Stimulated activated CD4-positive, alpha-beta T cell treated with anti-CD3 and anti-CD28 coated beads, Interleukin-4, amount 100 ng/mL, for 4 hours (primary cell): ENCODE results near the gene CCDC28A.
"Not testable (repeated sequence)": the region's sequence is repeated elsewhere in the genome, so short reads cannot be mapped to it uniquely, and the experiment has no call there.

Experiments
- DNase-seq, 2 experiments: peaks; one replicate each; pipeline ENCODE4 v3.0.0-alpha.2; 2020

Gene CCDC28A

DNA sequence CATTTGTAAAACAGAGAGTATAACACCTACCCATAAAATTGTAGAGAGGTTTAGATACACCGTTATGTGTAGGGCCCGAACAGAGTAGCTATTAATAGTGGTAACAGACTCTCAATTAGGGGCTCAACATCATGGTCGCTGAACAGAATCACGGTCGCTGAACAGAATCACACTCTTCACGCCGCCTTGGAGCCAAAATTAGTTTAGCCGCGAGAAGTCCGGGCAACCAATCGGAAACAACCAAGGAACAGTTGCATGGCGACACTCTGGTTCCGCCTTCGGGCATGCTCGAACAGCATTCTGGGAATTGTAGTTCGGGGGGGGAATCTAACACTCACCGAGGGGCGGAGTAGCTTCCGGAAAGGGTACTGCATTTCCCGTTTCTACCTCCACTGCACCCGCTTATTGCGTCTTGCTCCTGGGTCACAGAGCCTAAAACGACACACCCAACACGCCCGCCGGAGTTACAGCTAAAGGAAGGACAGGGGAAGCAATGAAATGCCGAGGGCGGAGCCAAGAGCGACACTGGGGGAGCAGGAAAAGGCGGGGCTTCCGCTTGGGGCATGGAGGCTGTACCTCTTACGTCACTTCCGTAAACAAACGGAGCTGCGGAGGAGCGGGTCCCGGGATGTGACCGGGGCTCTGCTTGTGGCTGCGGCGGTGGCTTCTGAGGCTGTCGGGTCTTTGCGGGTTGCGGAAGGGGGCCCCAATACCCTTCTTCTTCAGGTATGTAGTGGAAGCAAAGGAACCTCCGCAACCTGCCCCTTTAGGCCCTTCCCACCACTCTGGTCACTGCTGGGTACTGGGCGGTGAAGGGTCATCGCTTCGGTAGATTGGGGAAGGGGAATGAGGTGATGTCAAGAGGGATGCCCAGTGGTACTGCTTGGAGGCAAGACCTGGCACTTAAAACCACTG, at the start of gene CCDC28A:
Gene CCDC28A, plus strand, starts transcription at position 593 of the 915 bp plus-strand sequence. CDS start 2,352 bp downstream, outside the sequence.
- DNase-seq = peak; percentile 84 to 90

DNA sequence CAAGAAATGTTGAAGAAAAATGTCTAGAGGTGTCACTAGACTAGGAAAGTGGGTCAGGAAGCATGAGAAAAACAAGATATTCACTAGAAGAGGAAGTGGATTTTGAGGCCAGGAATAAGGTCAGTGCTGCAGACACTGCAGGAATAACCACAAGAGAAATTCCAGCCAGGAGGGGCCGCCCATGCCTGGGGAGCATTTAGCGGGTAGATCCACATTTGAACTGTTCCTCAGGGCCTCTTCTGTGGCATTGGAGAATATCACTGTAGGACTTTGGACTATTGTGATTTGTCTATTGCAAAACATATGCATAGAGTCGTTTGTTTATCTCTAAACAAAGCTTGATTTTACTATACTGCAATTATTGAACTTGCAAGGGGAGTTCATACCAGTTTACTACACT, 49.6 kb upstream of the CCDC28A start:
- DNase-seq = no peak

DNA sequence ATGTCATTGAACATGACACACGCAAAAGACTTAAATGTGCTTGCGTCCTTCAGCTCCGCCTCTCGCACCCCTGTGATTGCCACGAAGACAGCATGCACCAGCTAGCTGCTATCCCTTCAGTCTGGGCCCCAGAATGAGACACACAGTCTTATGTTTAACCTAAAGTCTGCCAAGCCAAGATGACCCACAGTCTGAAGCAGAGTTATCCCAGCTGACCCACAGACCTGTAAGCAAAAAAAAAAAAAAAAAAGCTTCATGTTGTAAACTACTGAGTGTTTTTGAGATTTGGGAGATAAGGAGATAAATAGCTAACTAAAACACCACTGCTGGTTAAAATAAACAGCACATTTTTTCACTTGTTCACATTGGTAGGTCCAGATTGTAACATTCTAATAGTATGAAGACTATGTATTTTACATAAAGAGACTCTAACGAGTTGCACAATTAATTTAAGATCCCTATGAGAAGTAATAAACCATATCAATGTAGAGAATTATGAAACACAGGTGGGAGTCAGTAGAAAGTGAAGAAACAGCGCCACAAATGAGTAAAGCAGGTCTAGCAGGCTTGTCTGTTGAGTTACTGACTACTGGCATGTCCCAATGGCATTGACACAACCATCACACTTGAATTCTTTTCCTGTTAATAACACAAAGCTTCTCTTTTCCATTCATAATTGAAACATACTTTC, 47.4 kb upstream of the CCDC28A start:
- DNase-seq = no peak

DNA sequence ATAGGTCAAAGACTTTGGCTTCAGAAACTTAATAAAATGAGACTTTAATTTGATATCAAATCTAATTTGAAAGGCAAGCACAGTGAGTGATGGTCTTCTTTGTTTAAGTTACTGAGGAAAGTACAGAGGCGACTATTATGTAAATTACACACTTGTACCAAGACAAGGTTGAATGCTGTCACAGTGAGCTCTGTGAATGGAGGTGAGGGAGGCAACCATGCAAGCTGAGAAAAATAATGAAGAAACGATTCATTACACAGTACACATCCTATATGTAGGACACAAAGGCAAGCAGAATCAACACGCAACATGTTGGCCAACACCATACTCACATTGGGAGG, 46.8 kb upstream of the CCDC28A start:
- no peak for DNase-seq

DNA sequence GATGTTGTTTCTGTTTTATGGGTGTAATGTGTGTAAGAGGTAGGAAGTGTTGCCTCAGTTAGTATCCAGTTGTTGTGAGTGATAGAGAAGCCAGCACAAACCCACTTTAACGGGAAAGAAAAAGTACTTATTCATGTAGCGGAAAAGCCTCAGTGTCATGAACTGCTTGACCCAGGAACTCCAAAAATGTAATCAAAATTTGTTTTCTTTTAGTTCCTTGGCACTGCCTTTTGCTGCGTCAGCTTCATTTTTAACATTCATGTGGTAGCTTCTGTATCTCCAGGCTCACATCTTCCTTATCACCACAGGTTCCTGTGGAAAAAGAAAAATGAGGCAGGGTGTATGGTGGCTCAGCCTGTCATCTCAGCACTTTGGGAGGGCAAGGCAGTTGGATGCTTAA, 46.4 kb upstream of the CCDC28A start:
- no peak for DNase-seq

DNA sequence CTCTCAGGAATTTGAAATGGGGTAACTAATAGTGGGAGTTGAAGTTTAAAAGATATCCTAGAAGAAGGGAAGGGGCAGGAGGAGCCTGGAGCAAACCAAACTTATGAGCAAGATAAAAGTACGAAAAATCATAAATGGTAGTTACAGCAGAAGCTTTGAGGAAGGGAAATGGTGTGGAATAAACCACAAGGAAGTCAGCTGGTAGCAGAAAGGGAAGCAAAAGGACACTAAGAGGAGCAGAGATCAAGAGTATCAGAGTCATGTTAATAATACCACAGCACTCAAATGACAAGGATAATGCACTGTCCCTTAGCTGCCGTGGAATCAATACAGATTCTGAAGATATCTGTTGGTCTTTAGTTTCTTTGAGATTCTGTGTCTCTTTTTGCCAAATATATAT, 44.9 kb upstream of the CCDC28A start:
- no peak for DNase-seq

DNA sequence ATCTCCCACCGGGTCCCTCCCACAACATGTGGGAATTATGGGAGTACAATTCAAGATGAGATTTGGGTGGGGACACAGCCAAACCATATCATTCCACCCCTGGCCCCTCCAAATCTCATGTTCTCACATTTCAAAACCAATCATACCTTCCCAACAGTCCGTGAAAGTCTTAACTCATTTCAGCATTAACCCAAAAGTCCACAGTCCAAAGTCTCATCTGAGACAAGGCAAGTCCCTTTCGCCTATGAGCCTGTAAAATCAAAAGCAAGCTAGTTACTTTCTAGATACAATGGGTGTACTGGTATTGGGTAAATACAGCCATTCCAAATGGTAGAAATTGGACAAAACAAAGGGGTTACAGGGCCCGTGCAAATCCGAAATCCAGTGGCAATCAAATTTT, 43.5 kb upstream of the CCDC28A start:
- DNase-seq = not testable (repeated sequence)

DNA sequence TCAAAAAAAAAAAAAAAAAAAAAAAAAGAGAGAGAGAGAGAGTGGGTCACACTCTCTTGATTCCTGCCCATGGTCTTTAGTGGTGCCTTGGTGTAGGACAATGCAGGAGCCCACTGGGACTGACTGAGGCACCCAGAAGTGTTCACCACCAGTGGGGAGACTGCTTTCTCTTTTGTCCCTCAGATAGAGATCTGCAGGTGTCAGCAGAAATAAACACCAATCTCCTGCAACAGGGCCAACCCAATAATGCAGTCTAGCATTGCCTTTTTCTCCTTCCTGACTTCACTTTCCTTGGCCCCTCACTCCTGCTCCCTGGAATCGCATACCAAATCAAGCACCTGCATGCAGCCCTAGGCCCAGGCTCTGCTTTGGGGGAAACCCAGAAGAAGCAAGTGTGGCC, 39.0 kb upstream of the CCDC28A start:
- DNase-seq = no peak

DNA sequence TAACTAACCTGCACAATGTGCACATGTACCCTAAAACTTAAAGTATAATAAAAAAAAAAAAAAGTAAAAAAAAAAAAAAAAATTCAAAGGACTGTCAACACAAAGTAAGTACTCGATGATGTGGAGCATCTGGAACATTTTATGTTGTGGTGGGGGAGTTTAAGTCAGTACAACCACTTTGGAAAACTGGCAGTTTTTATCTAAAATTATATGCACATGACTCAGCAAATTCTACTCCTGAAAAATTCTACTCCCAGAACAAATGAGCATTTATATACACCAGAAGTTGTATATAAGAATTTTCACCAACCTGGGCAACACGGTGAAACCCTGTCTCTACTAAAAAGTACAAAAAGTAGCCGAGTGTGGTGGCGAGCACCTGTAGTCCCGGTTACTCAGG, 36.9 kb upstream of the CCDC28A start:
- DNase-seq = no peak

DNA sequence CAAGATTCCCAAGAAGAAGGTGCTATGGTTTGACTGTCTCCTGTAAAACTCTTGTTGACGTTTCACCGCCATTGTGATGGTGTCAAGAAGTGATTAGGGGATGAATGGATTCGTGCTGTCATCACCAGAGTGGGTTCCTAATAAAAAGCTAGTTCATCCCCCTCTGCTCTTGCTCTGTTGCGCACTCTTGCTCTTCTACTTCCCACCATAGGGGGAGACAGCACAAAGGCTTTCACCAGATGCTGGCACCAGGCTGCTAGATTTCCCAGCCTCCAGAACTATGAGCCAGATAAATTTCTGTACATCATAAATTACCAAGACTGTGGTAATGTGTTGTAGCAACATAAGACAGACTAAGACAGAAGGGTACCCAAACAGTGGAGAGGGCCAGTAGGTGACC, 21.6 kb upstream of the CCDC28A start:
- no peak for DNase-seq

DNA sequence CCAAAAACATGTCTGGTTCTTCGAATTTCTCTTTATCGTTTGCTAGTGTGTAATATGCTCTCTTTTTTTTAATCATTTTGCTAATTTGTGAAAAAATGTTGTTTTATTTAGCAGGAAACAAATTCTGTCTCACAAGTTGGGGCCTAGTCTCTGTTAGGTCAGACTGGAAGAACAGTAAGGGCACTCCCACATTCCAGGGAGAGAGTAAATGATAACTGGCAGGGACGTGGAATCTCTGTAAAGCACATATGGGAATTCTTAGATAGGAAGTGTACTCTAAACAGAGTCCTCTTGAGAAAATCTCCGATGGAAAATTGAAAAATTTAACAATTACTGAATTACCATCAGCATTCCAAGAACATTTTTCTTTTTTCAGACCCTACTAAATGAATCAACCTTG, 16.4 kb upstream of the CCDC28A start:
- no peak for DNase-seq

DNA sequence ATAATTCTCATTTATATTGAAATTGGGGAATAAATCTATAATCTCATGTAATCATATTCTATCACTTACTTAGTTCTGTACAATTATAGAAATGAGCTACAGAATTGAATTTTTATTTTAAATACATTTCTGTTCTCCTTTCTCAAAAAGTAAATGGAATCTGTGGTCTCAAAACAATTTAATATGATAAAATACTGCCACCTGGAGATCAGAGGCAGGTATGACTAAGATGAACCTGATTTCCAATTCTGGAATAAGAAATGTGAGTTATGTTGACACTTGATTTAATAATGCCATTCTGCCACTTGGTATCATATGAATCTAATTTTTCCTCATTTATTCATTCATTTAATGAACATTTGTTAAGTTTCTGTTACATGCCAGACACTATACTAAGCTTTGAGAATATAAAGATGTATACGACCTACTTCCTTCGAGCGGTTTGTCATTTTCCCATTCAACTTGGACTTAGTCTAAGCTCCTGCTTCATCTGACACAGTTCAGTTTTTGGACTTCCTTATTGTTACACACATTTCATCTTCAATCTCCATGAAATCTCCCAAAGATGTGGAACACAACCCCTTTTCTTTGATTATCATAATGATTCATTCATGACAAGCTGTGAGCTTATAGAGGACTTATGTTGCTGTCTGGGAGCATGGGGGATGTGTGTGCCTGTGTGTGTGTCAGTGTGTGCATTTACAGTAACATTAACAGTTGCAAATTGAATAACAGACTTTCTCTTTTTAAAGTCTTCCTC, 7.5 kb upstream of the CCDC28A start:
- DNase-seq = no peak

DNA sequence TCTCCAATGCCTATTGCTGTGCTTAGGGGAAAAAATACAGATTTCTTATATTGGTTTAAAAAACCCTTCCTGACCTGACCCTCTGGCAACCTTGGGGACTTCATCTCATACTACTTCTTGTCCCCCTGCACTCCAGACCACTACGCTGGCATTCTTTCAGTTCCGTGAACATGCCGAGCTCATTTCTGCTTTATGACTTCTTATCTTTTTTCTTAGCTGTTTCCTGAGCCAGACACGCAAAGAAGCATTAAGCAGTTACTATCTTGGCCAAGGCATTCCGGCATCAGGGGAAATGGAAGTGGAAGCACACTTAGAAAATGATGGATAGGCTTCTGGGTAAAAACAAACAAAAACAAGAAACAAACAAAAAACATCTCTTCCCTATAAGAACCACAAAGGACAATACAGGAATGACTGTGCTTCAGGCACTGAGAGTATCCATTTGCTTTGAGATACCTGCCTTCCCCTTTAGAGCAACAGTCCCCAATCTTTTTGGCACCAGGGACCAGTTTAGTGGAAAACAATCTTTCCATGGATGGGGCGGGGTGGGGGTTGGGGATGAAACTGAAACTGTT, 4.4 kb upstream of the CCDC28A start:
- DNase-seq = no peak

DNA sequence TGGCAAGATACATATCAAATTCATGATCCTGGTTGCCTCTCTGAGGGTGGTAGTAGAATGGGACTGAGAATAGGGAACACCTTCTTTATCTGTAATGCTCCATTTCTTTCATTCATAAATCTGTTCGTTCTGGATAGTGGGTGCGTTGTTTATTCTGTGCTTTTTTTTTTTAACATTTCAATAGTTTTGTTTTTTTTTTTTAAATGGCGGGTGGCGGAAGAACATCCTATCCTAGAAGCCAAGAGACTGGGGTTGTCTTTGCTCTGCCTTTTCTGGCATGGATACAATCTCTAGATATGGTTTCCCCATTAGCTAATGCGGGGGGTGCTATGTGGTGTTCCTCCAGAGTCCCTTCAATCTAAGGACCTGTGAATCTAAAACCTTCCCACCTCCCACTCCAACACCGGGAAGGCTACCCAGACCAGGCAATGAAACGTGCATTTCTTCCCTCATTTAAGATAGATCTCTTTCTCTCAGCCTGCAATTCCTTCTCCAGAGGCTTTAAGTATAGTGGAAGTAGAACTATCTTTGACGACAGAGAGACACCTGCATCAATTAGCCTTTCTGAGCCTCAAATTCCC, 883 bp upstream of the CCDC28A start:
- no peak for DNase-seq

DNA sequence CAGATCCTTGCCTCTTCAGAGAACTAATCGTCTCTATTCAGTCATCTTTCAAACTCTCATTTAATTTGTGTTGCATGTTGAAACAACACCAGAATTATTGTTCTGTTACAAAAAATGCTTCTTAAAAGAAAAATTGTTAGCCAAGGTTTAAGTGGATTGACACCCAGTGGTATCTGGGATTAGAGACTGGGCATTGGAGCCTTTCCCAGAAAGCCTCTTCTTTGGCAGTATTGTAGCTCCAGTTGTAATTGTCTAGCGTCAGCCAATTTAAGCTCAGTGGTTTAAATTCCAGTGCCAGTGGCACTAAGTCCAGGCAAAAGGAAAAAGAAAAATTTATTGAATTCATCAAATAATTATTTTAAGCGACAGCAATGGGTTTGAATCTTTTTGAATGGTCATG, 801 bp downstream of the CCDC28A start:
- DNase-seq = no peak

DNA sequence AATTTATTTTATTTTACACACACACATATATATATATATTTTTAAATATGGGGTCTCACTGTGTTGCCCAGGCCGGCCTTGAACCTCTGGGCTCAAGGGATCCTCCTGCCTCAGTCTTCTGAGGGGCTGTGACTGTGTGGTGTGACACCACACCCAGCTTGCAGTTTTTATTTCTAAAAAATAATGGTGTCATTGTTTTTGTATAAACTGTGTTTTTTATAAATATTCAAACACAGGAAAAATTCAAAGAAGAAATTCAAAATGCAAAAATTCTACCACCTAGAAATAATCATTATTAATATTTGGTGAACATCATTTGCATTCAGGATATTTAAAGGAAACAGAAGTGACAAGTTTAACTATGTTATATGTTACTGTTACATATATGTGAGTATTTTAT, 3.1 kb downstream of the CCDC28A start:
- DNase-seq = no peak

DNA sequence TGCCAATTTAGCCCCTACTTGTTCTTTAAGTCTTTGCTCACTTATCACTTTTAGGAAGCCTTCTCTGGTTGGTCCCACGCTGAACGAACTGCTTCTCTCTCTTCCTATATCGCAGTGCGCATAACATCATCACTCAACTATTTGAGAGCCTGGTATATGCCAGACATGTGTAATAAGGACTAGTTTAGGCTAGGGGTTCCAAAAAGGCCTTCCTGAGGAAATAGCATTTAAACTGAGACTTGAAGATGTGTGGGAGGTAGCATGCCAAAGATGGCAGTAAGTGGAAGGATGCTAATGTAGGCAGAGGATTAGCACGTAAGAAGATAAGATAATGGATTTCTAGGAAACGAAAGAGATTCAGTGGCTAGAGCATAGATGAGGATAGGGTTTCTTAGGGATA, 4.8 kb downstream of the CCDC28A start:
- DNase-seq = no peak

DNA sequence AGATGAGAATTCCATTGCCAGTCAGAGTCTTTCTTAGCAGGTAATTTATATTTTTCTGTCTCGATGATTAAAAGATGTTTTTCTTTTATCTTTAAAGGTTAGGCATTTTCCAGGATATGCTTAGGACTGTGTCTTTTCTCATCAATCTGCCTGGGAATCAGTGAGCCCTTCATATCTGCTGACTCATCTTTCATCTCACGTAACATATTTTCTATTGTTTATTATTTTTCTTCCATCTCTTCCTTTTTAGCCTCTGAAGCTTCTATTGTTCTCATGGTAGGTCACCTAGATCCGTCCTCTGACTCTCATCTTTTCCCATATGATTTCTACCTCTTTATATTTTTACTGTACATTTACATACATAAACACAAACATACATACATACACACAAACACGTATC, 8.7 kb downstream of the CCDC28A start:
- no peak for DNase-seq

DNA sequence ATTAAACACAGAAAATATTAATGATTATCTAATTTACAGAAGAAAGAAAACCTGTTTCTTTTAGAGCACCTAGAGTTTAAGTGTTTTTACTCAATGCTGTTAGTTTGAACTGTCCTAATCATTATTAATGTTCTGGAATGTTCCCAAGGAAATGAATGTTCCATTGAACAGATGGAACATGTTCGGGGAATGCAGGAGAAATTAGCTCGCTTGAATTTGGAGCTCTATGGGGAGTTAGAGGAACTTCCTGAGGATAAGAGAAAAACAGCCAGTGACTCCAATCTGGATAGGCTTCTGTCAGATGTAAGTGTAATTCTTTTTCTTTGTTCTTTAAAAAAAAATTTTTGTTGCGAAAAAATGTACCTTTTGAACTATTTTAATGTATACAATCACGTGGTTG, 11.5 kb downstream of the CCDC28A start:
- no peak for DNase-seq

DNA sequence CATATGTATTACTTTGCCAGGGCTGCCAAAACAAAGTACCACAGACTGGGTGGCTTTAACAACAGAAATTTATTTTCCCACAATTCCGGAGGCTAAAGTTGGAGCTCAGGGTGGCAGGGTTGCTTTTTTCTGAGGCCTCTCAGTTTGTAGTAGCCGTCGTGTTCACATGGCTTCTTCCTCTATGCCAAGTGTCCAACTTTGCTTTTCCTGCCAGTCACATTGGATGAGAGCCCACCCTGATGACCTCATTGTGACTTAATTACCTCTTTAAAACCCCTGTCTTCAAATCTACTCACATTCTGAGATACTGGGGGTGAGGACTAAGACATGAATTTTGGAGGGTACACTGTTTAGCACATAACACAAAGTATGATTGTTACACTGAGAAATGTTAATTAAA, 12.4 kb downstream of the CCDC28A start:
- no peak for DNase-seq

DNA sequence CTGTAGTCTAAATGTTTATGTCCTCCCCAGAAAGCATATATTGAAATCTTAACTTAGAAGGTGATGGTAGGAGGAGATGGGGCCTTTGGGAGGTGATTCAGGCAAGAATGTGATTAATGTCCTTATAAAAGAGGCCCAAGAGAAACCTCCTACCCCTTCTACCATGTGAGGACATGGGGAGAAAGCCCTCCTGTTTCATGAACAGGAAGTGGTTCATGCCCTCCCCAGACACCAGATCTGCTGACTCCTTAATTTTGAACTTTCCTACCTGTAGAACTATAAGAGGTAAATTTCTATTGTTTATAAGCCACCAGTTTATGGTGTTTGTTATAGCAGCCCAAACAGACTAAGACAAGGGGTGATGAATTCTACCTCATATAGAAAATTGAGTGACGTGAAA, 13.6 kb downstream of the CCDC28A start:
- DNase-seq = no peak

DNA sequence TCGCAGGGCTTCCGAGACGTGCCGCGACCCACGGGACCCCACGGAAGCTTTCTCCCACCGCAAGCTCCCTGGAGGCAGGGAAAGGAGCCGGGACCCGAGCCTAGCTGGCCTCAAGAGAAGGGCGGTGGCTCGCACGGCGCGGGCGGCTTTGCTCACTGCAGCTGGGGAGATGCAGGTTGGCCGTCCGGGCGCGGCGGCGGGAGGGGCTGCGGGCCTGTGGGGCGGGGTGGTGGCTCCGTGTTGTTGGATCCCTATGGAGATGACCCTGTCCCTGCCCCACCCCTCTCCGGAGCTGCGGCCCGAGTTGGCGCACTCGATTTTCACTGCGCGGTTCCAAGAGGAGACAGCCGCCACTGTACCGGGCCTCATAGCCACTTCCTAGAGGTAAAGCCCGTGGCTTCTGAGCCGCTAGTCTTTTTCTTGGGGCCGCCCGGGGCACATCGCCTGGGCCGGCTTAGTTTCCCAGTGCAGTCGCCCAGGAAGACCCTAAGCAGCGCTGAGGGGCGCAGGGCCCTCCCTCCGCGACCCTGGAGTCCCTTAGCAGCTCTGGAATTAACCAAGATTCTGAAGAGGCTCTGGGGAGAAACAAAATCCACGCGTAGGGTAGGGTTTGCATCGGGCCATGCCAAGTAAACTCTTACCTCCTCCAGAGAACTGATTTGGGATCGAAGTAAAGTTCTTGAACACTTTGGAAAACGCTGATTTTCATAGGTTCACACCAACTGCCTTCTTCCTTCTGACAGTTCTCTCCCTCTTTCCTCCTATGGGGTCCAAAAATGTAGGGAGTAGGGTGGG, 22.4 kb downstream of the CCDC28A start, which contains the start of gene ECT2L:
Gene ECT2L, plus strand, starts transcription at position 279 of the 795 bp plus-strand sequence. CDS start 17,188 bp downstream, outside the sequence.
- DNase-seq = no peak
